Myocyte (in vitro differentiated cells): ENCODE measurements around the gene HK1. TPM values are rescaled to one million over a fixed set of nuclear protein-coding genes. Genes with fewer than 3 reads are reported as not detected.

Experiments used
- DNase-seq: peaks from one replicate; pipeline ENCODE4 v3.0.0-alpha.2; 2012; ENCODE audit warnings: low read depth
- total RNA-seq: library from RNA; depleted of rRNA; stranded (reverse); fragments of >200 nt; gene quantifications from 2 replicates; pipeline ENCODE4 v1.2.3, GENCODE V29; 2014

The HK1 gene
- total RNA-seq, 1 donor from 2014 or later, result 79.2 TPM

GRCh38 chr10:69345890-69346474 is 67.7 kb downstream of the HK1 start:
- DNase-seq, result no peak

GRCh38 chr10:69346776-69347175 is 68.5 kb downstream of the HK1 start:
- no peak for DNase-seq

GRCh38 chr10:69348816-69349541 is 70.7 kb downstream of the HK1 start:
- DNase-seq, result peak; percentile 85

- no peak for DNase-seq
Observed at GRCh38 chr10:69349542-69349888, 71.2 kb downstream of the HK1 start.

- no peak for DNase-seq
Observed at GRCh38 chr10:69351589-69351988, 73.3 kb downstream of the HK1 start.

GRCh38 chr10:69352569-69353264 is 74.4 kb downstream of the HK1 start:
- DNase-seq, result peak; percentile 21

GRCh38 chr10:69353977-69354635 is 75.8 kb downstream of the HK1 start:
- DNase-seq, result no peak

- no peak for DNase-seq
Observed at GRCh38 chr10:69356187-69356586, 77.9 kb downstream of the HK1 start.

GRCh38 chr10:69358148-69358795 is 80.0 kb downstream of the HK1 start:
- no peak for DNase-seq

- no peak for DNase-seq
Observed at GRCh38 chr10:69359148-69359547, 80.9 kb downstream of the HK1 start.

GRCh38 chr10:69359594-69359993 is 81.3 kb downstream of the HK1 start:
- DNase-seq, result no peak

GRCh38 chr10:69360485-69361302 is 82.4 kb downstream of the HK1 start:
- peak; percentile 68 for DNase-seq

GRCh38 chr10:69361303-69361614 is 83.0 kb downstream of the HK1 start:
- DNase-seq, result peak; percentile 54

GRCh38 chr10:69362471-69362954 is 84.2 kb downstream of the HK1 start:
- peak; percentile 93 for DNase-seq

GRCh38 chr10:69363666-69364065 is 85.4 kb downstream of the HK1 start:
- peak; percentile 13 for DNase-seq

- no peak for DNase-seq
Observed at GRCh38 chr10:69364232-69364940, 86.1 kb downstream of the HK1 start.

- no peak for DNase-seq
Observed at GRCh38 chr10:69366738-69367137, 88.4 kb downstream of the HK1 start.

GRCh38 chr10:69367469-69367868 is 89.2 kb downstream of the HK1 start:
- no peak for DNase-seq

GRCh38 chr10:69372126-69372980 is 94.1 kb downstream of the HK1 start:
- no peak for DNase-seq
